ENCODE measurements around the gene IL36RN.

Gene IL36RN

DNA sequence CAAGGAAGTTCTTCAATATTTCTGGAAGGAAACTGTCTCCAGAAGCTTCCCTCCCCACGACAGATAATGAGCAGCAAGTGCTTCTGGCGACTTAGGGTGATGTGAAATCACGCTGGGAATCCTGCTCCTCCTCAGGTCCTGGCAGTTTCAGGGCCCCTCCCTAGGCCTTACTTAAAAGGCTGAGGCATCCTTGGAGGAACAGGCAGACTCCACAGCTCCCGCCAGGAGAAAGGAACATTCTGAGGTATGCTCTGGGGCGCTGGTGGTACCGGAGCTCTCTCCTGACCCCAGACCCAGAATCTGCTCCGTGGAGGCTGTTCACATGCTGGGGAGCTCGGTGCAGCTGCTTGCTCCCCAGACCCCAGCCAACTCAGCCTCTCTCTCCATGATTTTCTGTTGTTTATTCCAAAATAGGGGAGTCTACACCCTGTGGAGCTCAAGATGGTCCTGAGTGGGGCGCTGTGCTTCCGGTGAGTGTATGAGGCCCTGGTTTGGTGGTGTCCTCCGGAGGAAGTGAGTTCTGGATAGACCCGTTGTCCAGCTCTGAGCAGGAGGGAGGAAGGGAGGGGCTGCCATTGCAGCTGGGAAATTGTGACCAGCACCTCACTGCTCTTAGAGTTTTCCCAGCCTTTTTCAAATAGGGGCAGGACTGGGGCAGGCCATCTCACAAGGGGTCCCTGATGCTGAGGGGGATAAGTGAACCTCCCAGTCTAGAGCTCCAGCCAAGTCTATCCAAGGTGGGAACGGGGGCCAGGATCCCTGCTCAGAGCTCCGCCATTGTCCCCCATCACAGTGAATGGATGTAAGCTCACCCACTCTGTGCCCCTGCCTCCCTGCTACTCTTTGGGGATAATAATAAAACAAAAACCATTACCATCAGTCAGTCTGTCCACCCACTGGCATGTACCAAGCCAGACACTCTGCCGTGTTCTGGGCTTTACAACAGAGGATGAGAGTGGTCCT is at the start of gene IL36RN:
TSS of gene IL36RN (plus strand) at position 201 of the 963 bp plus-strand sequence. CDS start at position 442, 241 bp downstream.
- no peak for DNase-seq (ENCODE audit: low spot score)

DNA sequence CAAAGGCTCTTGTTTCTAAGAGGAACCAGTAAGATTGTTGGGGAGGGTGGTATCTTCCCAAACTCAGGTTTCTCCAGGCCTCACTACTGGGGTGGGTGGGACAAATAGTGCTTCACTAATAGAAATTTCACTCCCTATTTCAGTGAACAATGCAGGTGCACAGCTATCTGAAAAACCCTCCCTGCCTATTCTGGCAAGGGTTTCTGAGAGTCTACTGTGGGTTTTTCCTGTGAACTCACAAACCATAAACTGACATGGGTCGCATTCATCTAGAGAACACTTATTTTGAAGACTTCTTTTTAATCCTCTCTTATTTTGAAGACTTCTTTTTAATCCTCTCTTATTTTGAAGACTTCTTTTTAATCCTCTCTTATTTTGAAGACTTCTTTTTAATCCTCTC is 49.4 kb upstream of the IL36RN start:
- DNase-seq (ENCODE audit: low spot score), result no peak

DNA sequence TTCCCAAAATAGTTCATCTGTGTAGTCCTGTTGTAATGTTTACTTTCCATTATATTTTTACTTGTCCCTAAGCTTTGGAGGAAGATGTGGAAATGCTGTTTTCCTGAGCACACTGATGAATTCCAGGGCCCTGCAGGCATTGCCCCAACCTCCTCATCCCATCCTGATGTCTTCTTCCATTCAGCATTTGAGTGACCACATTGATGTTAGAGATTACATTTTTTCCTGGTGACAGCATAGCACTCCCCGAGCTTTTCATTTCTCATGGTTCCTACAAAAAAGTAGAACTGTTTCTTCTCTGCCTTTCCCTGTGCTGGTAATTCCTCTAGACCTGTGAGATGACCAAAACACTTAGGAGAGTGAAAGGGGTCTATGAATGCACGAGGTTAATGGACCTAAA is 48.9 kb upstream of the IL36RN start:
- peak; percentile 47 for DNase-seq (ENCODE audit: low spot score)

DNA sequence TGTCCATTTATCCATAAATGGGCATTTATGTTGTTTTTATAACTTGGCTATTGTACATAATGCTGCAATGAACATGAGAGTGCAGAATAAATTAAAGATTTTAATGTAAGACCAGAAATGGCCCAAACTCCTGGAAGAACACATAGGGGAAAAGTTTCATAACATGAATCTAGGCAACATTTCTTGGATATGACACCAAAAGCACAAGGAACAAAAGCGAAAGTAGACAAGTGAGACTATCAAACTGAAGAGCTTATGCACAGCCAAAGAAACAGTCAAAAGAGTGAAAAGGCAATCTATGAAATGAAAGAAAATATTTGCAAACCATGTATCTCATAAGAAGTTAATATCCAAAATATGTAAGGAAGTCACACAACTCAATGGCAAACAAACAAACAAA is 47.9 kb upstream of the IL36RN start:
- no peak for DNase-seq (ENCODE audit: low spot score)

DNA sequence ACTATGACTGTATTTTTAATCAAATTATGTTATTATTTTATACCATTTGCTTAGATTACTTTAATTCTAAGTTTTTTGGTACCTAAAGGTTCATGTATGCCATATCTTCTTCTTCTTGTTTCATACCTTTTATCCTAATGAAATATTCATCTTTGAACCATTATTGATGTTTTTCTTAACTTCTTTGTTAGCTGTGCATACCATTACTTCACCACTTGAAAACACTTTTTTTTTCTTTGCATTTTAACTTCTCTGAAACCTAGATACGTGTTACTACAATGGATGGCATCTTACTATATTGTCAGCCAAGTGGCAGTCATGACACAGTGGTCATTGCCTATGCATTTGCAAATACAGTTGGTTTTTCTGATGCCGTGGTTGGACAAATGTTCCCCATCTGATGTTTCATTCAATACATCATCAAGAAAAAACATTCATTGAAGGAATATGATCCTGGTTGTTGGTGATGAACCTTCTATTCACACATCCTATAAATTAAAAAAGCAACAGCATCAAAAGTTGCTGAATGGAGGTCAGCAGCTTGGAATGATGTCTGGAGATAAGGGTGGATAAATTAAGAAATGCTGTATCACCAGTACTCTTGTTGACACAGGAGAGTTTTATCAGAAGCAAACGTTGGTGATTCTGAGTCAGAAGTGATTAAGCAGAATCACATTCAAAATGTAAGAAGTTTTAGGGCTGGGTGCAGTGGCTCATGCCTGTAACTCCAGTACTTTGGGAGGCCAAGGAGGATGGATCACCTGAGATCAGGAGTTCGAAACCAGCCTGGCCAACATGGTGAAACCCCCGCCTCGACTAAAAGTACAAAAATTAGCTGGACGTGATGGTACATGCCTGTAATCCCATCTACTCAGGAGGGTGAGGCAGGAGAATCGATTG is 46.3 kb upstream of the IL36RN start:
- DNase-seq (ENCODE audit: low spot score), result no peak

DNA sequence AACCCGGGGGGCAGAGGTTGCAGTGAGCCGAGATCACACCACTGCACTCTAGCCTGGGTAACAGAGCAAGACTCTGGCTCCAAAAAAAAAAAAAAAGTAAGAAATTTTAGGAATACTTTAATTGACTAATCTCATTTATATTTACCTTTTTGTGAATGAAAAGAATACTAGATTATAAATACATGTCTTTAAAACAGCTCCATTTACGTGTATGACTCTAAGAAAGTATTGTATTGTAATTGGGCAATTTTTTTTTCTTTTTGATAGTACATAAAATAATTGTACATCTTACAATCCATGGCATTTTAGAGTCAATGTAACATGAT is 45.7 kb upstream of the IL36RN start:
- DNase-seq (ENCODE audit: low spot score), result no peak

DNA sequence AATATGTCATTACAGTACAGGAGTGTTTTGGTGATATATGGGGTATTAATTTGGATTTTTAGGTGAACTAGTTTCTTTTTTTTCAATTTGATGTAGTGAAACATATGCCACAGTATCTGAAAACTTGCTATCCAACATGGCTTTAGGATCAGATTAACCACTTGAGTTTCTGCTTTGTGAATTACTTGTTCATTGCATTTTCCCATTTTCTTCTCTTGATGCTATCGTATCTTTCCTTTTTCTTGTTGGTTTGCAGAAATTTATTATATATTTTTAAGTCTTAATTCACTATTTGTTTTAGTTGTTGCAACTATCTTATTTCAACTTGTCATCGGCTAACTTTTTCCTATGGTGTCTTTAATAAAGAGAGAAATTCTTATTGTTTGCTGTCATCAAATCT is 44.9 kb upstream of the IL36RN start:
- DNase-seq (ENCODE audit: low spot score), result no peak

DNA sequence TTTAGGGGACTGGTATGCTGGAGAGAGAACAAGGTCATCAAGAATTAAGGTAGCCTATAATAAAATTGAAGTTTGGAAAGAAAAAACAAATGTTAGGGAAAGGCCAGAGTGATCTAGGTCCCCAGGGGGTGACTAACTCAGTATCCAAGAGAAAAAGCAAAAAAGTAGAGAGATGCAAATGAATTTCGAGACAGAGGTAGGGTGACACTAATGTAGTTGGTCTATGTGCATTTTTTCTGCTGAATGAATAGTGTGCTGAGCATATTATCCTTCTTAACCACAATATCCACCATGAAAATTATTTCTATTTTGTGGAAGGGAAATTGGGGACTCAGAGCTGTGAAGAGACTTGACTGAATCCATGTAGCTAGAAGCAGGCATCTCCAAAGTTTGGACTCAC is 44.0 kb upstream of the IL36RN start:
- no peak for DNase-seq (ENCODE audit: low spot score)

DNA sequence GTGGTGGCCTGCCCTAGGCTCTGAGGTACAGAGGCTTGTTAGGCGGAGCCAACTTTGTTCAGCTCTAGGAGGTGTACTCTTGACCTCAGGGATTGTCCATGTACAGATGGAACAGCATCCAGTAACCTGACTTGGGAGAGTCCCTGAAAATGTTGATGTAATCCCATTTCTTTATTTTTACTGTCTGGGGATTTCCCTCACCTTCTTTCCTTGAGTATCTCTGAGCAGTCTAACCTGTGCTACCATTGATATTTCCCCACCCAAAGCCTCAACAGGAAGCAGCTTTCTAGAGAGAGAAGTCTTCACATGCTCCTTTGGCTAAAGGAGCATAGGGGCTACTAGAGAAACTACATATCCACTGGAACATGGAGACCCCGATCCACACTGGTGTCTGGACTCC is 43.3 kb upstream of the IL36RN start:
- no peak for DNase-seq (ENCODE audit: low spot score)

DNA sequence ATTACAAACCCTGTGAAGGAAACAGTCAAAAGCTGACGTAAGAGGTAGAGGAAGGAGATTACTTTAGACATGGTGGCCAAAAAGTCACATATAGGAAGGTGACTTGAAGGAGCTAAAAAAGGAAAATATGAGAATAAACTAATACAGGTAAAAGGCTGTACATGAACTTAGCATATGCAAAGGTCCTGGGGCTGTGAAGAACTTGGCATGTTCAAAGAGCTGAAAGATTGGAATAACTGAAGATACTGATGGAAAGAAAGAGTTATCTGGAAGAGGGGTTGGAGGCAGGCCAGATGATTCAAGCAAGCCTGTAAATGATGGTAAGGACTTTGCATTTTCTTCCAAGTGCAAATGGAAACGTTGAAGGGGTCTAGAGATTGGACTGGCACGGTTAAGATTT is 40.5 kb upstream of the IL36RN start:
- no peak for DNase-seq (ENCODE audit: low spot score)

DNA sequence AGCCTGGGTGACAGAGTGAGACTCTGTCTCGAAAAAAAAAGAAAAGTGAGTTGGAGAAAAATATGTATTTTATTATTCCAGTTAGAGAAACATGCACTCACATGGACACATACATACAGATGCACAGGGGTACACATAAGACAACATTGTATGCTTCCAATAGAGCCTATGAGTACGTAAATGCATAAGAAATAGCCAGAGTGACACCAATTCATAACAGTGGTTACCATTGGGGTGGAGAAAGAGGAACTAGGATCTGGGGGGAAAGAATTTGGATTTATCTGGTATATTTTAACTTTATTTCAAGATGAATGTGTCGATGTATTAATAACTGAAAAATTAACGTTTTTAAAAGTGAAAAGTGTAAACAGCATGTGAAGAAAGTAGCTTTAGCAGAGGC is 37.7 kb upstream of the IL36RN start:
- DNase-seq (ENCODE audit: low spot score), result no peak

DNA sequence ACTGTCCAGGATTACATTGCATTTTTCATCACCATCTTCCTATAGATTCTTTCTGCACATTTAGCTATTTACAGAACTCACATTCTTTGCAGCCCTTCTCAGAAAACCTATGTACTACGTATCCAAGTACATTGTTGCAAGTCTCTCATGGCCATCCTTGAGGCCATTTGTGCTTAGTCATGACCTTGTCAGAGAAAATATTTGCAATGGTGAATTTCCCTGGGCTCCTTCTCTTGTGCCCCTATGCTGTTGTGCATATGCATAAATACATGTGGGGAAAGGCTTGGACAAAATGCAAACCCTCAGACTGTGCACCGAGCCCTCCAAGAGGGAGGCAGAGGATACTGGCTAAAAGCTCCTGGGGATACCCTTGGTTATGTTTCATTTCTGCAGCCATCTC is 34.2 kb upstream of the IL36RN start:
- no peak for DNase-seq (ENCODE audit: low spot score)

DNA sequence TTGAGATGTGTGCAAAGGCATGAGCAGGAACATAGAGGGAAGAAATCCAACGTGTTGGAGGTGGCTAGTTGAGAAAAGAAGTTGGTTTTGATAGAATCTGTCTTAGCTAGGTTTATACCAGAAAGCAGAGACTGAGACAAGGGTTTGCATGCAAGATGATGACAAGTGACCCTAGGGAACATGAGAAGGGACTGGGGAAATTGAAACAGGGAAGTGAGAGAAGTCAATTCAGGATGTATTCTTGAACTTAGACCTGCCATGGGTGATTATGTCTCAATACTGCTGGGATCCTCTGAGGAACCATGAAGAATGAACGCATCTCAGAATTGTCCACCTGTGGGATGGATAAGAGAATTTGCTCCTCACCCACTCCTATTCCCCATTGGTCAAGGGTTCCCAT is 33.3 kb upstream of the IL36RN start:
- no peak for DNase-seq (ENCODE audit: low spot score)

DNA sequence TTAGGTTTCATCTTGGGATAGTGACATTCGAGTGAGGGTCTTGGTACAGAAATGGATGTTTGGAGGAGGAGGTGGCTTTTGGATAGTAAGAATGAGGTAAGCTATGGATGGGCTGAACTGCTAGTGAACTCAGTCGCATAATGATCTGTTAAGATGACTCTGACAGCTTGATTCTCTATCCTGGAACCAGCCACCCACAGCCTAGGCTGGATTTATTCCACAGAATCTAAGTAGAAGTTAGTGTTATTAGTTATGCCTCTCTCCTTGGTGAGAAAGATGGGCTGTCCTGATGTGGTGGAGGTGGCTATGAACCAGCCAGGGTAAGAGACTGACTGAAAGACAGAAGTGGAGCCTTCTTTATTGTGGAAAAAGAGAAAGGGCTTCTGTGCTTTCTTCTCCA is 31.3 kb upstream of the IL36RN start:
- no peak for DNase-seq (ENCODE audit: low spot score)

DNA sequence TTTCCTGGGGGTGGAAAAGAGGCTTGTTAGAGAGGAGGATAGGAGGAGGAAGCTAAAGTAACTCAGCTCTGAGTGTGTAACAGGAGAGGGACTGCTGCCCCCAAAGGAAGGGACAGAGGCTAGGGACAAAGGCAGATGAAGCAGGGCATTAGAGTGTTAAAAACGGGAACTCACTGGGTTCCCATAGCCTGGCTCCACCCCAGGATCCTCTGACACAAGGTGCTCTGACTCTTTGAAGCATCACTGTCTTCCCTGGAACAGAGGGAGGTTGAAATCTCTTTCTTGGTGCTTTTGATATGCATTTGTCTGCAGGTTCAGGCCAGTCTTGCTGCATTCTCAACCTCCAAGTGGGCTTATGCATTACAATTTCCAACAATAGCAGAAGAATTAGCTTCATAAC is 30.9 kb upstream of the IL36RN start:
- DNase-seq (ENCODE audit: low spot score), result no peak

DNA sequence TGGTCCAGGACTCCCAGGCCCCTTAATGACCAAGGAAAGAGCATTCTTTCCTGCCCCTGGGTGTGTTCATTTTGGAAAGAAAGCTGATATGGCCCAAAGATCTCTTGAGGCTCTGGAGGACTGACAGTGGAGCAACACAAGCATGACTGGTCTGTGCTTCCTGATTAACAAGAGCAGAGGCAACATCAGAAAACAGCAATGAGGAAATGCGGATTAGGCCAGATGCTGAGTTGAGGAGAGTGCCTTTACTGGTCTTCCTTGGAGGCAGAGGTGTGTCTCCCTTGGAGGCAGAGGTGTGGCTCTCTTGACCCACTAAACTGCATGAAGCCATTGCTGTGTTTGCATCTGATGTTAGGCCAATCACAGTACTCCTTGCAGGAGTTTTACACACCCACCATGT is 26.3 kb upstream of the IL36RN start:
- no peak for DNase-seq (ENCODE audit: low spot score)

DNA sequence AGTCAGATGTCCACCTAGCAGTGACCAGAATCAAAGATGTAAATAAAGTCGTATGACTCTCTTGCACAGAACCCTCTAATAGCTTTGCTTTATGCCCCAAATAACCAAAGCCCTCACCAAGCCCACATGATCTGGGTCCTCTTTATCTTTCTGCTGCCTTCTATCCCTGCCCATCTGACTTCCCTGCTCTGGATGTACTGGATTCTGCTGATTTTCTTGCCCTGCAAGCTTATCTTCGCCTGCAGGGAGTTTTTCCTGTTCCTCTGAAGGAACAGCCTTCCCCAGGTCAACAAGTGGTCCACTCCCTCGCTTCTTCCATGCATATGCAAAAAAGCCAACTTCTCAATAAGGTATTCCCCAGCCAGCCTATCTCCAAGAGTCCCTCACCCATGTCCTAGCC is 25.0 kb upstream of the IL36RN start:
- DNase-seq (ENCODE audit: low spot score), result no peak

DNA sequence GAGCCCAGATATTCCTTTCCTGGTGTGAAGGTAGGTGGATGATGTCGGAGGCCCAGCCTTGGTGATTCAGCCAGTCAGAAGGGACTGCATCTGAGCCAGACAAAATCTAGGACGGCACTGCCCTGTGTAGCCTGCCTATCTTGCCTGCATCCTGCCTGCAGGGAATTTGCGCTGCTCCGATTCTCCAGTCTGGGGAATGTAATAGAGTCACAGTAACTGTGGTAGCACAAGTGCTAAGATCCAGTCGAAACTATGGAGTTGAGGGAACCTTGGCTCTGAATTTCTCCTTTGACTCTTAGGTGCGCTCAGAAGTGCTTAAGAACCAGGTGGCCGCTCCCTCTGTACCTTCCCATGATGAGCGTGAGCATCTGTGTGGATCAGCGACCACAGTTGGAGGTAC is 22.2 kb upstream of the IL36RN start:
- no peak for DNase-seq (ENCODE audit: low spot score)

DNA sequence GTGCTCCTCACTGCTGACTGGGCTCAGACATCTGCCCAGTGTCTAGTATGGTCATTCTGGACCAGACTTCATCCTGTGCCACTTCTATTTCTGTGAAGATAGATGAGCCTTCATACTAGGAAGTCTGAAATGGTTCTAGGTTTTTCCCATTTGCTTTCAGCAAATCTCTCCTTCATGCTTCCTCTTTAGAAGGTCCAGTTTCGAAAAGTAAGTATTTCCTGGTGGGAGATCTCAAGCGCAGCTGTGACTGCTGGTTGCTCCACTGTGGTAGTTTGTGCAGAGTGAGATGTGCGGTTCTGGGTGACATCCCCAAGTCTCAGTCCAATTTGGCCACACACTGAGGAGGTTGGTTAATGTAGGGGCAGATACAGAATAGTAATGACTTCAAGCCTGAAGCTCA is 20.7 kb upstream of the IL36RN start:
- no peak for DNase-seq (ENCODE audit: low spot score)

DNA sequence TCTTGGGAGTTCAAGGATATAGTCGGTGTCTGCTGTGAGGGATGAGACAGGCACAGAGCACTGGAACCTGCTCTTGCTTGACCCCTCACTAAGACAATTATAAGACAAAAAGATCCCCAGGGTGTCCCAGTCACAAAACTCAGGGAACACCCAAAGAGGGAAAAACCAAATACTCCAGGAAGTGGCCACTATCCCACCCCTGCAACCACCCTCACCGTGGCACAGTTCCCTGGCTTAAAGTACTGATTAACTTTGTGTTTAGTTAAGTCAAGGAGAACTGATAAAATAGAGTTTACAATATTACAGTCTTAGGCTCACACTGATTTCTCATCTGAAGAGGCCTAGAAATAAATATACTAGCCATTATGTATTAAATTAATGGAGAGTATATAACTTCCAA is 19.8 kb upstream of the IL36RN start:
- no peak for DNase-seq (ENCODE audit: low spot score)

DNA sequence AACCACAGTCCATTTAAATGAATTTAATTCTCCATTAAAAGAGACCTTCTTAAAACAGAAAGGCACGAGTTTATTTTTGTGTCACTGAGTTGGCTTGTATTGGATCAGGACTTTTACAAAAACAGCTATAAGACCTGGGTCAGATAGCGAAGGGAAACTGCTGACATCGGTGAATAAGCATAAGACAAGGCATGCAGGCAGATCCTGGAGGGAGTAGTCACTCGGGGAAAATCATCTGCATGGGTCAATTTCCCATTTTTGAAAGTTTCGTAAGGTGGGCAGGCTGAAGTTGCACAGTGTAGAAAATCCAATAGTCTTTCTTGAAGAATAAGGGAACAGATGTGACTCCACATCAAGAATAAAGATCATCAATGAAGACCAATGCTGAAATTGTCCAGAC is 19.3 kb upstream of the IL36RN start:
- no peak for DNase-seq (ENCODE audit: low spot score)

DNA sequence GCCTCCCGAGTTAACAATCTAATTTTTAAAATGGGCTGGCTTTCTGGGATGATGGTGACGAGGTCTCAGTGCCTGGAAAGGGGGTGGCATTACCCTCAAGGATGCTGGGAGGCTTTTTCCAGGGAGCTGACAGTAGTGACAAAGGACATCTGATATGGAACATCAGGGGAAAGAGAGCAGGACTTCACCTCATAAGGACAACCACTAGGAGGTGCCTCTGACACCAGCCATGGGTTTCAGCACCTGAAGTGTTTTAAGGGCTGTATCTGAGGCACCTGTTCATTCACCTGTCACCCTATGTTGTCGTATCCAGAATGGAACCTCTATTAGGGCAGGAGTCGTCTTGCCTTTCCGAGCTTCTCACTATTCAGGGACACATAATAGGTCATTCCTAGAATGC is 17.1 kb upstream of the IL36RN start:
- DNase-seq (ENCODE audit: low spot score), result no peak

DNA sequence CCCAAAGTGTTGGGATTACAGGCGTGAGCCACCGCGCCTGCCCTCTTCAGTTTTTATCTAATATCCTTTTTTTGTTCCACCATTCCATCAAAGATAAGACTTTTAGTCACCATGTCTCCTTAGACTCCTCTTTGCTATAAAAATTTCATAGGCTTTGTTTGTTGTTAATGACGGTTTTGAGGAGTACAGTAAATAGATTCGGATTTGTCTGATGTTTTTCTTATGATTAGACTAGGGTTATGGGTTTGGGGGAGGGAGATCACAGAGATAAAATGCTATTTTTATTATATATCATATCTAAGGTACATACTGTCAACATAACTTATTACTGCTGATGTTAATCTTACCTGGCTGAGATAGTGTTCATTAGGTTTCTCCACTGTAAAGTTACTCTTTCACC is 12.5 kb upstream of the IL36RN start:
- DNase-seq (ENCODE audit: low spot score), result no peak
